G401.6 (cell line): Measurements from ENCODE around the gene LGI4.
"Not testable (repeated sequence)": the region's sequence is repeated elsewhere in the genome, so short reads cannot be mapped to it uniquely, and the experiment has no call there.

ENCODE experiments used
- FAIRE-seq: peaks from 2 replicates; lab custom pipeline; 2012; peaks lifted over from hg19 to GRCh38; lab: Jason Lieb, UNC

Gene LGI4

DNA sequence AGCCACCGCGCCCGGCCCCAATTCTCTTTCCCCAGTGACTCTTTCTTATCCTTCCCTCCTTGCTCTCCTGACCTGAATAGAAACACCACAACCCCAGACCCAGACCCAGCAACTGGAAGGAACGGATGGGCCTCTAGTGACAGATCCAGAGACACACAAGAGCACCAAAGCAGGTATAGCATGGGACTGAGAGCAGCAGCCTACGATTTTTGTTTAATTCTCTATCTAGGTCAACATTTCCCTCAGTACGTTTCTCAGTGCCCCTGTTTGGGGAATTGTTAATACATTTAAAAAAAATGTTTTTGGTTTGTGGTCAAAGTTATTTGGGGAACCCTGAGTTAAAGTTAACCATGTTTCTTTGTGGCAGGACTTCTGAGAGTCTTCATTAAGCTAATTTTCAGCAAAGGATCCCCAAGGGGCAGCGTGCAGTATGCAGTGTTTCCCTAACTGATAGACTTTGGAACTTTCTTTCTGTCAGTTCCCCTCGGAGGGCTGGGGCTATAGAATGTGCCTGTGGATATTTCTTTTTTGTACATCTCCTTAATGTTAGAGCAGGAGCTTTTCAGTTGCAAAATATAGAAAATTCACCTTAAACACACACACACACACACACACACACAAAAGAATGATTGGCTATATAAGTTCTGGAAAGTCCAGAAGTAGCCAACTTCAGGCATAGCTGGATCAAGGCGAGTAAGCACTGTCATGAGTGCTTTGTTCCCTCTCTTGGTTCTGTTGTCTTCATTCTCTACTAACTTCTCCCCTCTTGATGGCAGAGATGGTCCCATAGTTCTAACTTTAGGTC lies 26.0 kb upstream of the LGI4 start:
- no peak for FAIRE-seq

DNA sequence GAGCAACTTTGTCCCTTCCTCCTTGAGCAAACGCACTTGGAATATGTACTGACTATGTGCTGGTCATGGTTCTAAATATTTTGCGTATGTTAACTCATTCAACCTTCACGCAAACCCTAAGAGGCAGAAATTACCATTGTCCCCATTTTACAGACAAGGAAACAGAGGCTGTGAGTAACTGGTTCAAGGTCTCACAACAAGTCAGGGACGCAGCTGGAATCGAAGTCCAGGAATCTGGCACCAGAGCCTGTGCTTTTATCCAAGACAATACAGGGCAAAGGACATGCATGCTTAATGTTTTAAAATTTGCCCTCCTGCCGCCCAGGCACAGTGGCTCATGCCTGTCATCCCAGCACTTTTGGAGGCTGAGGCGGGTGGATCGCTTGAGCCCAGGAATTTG lies 24.7 kb upstream of the LGI4 start:
- no peak for FAIRE-seq

DNA sequence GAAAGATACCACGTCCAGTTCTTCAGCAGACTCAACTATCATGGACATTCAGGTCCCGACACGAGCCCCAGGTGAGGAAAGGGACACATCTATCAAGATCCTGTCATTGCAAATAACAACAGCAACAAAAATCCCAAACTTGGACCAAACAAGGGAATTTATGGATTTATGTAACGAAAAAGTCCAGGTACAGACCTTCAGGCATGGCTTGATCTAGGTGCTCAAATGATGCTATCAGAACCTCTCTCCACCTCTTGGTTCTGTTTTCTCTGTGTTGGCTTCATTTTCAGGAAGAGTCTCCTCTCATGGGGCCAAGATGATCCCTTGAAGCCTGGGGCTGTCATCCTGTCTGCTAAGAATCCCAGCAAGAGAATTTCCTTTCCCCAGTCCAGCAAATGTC lies 22.6 kb upstream of the LGI4 start:
- FAIRE-seq, result no peak

- FAIRE-seq, result no peak
Observed at GRCh38 chr19:35156673-35157014, 21.8 kb upstream of the LGI4 start.

DNA sequence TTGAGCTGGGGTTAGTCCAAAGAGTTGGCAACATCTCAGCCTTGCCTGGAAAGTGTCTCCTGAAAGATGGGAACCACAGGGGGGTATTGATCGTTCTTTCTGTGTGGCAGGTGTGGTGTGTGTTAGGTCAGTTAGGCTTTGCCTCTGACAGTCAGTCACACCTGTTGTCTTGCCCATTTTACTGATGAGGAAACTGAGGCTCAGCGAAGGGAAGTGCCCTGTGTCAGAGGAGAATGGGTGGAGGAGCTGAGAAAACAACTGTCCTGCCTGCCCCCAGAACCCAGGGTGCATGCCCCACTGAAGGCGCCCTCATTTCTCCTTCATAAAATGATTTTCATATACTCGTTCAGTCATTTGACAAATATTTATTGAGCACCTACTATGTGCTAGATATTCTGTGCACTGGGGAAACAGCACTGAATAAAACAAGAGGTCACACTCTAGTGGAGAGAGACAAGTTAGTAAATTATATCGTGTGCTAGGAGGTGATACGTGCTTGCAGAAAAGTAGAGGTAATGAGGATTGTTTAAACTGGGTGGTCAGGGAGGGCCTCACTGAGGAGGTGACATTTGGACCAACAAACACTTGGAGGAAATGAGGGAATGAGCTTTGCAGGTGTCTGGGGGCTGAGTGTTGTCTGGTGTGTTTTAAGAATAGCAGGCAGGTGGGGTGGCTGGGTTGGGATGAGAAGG lies 21.3 kb upstream of the LGI4 start:
- no peak for FAIRE-seq

GRCh38 chr19:35155441-35155840 lies 20.6 kb upstream of the LGI4 start:
- FAIRE-seq, result no peak

GRCh38 chr19:35154525-35155406 lies 19.9 kb upstream of the LGI4 start, which contains the start of gene FXYD5:
Gene FXYD5 (plus strand): TSS chr19:35154735. CDS start chr19:35155551, 816 bp downstream.
- no peak for FAIRE-seq

- FAIRE-seq, result no peak
Observed at GRCh38 chr19:35153701-35154524, 19.1 kb upstream of the LGI4 start.

DNA sequence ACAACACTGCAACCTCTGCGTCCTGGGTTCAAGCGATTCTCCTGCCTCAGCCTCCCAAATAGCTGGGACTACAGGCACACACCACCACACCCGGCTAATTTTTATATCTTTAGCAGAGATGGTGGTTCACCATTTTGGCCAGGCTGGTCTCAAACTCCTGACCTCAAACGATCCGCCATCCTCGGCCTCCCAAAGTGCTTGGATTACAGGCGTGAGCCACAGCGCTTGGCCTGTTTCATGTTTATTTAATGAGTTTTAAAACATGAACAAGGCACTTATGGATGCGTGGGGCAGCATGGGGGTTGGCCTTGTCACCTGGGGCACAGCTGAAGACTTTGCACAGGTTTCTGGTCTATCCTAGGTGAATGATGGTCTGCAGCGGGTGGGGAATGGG lies 18.3 kb upstream of the LGI4 start:
- FAIRE-seq, result not testable (repeated sequence)

- FAIRE-seq, result no peak
Observed at GRCh38 chr19:35151273-35152065, 16.6 kb upstream of the LGI4 start.

GRCh38 chr19:35150445-35150844 lies 15.6 kb upstream of the LGI4 start:
- no peak for FAIRE-seq

DNA sequence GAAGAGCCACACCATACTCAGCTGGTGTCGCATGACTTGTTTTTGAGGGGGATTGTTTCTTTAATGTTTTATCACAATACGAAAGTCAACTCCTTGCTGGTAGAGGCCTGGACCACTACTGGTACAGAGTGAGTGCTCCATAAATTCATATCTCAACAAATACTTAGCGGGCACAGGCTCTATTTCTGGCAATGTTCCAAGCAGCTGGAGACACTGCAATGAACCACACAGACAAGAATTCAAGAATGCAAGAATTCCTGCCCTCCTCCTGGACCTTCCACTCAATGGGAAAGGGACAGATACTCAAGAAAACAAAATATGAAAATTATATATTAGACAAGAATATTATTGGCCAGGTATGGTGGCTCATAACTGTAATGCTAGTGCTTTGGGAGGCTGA lies 14.6 kb upstream of the LGI4 start:
- no peak for FAIRE-seq

GRCh38 chr19:35146746-35147459 lies 12.0 kb upstream of the LGI4 start:
- no peak for FAIRE-seq

GRCh38 chr19:35144600-35145436 lies 10.0 kb upstream of the LGI4 start:
- no peak for FAIRE-seq

GRCh38 chr19:35144259-35144599 lies 9.4 kb upstream of the LGI4 start:
- FAIRE-seq, result no peak

DNA sequence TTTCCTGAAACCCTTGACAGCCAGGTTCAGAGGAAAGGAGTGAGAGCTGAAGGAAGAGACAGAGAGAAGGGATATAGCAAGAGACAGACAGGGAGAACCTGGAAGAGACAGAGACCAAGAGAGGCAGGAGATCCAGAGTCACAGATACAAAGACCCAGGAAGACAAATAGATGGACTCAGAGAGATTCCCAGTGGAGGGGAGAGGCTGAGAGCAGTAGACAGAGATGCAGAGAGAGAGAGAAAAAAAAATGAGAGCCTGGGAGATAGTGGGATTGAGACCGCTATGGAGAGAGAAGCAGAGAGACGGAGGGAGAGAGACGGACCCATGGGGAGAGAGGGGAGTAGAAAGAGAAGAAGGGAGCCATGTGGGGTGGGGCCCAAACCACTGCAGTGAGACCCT lies 9.0 kb upstream of the LGI4 start:
- FAIRE-seq, result no peak

DNA sequence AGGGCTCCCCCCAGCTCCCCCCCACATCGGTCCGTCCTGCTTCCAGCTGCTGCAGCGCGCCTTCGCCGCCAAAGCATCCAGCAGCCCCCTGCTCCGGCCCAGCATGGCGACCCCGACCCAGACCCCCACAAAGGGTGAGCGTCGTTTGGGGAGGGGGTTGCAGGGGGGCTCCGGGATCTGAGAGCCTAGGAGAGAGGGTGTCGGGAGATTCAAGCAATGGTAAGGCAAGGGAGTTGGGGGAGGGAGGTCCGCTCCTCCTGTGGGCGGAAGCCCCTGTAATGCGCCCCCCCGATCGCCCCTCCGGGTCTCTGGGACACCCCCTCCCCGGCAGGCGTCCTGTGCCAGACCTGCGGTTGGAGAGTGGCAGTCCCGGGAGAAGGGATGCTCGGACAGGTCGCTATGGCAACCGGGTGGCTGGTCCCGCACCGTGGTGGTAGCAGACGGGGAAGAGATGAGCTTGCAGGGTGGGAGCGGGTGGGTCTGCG lies 8.4 kb upstream of the LGI4 start, which contains the start of gene FXYD7:
FXYD7 (plus strand) TSS at position 25 of the 485 bp plus-strand sequence; CDS start at position 104, 79 bp downstream.
- FAIRE-seq, result no peak

GRCh38 chr19:35142606-35143230 lies 7.9 kb upstream of the LGI4 start:
- FAIRE-seq, result no peak
